Gastroesophageal sphincter (tissue), 3 donors: Measurements from ENCODE around the gene HDGFL2.

Experiments
- CTCF ChIP-seq, 4 experiments: fragments of 200-600 bp in 2 of 4; fragments of 450-650 bp in 2 of 4; sonication (generic) in 1 of 4; IDR thresholded peaks; one replicate each; pipeline ENCODE4 v1.5.1; 2017 to 2019; ENCODE audit warnings: antibody characterized with exemption in 4 of 4, mild to moderate bottlenecking in 2 of 4, moderate library complexity in 2 of 4
- POLR2A ChIP-seq, 2 donors: fragments of 450-650 bp; IDR thresholded peaks; one replicate each; pipeline ENCODE4 v1.6.1; 2017; ENCODE audit warnings: antibody characterized with exemption in 2 of 2, mild to moderate bottlenecking in 2 of 2, moderate library complexity in 1 of 2
- POLR2AphosphoS5 ChIP-seq: sonication (generic); formaldehyde crosslinking; IDR thresholded peaks from one replicate; pipeline ENCODE4 v1.6.1; 2017; ENCODE audit warnings: antibody characterized with exemption

GRCh38 chr19:4515732-4516131, 43.6 kb downstream of the HDGFL2 start:
- TF ChIP-seq POLR2A (IDR thresholded peaks at IDR 0.05) (no peak), CTCF (IDR thresholded peaks at IDR 0.05) (no peak), POLR2AphosphoS5 (no peak)
